ENCODE results near the gene ATP1A4. TPM values are rescaled to one million over a fixed set of nuclear protein-coding genes. Genes with fewer than 3 reads are reported as not detected.

The ATP1A4 gene
- total RNA-seq, 1 donor: not detected

GRCh38 chr1:160220301-160220700, 68.9 kb downstream of the ATP1A4 start:
- DNase-seq (ENCODE audit: low read depth): no peak
- no peak overlapping the region for H3K4me3 ChIP-seq (ENCODE audit: low read depth, low read length)
- TF ChIP-seq CTCF (IDR thresholded peaks at IDR 0.05; ENCODE audit: insufficient read depth, low read length): no peak

- no peak for TF ChIP-seq CTCF (IDR thresholded peaks at IDR 0.05; ENCODE audit: insufficient read depth, low read length)
- DNase-seq (ENCODE audit: low read depth): peak; percentile 17
- no peak overlapping the region for H3K4me3 ChIP-seq (ENCODE audit: low read depth, low read length)
Measured at GRCh38 chr1:160221089-160221488, 69.7 kb downstream of the ATP1A4 start.

GRCh38 chr1:160222546-160222945, 71.1 kb downstream of the ATP1A4 start:
- no peak overlapping the region for H3K4me3 ChIP-seq (ENCODE audit: low read depth, low read length)
- TF ChIP-seq CTCF (IDR thresholded peaks at IDR 0.05; ENCODE audit: insufficient read depth, low read length): no peak
- no peak for DNase-seq (ENCODE audit: low read depth)

- no peak overlapping the region for H3K4me3 ChIP-seq (ENCODE audit: low read depth, low read length)
- no peak for TF ChIP-seq CTCF (IDR thresholded peaks at IDR 0.05; ENCODE audit: insufficient read depth, low read length)
- DNase-seq (ENCODE audit: low read depth): no peak
Measured at GRCh38 chr1:160224606-160225005, 73.2 kb downstream of the ATP1A4 start.

GRCh38 chr1:160225345-160225744, 73.9 kb downstream of the ATP1A4 start:
- no peak for DNase-seq (ENCODE audit: low read depth)
- no peak for TF ChIP-seq CTCF (IDR thresholded peaks at IDR 0.05; ENCODE audit: insufficient read depth, low read length)
- H3K4me3 ChIP-seq (ENCODE audit: low read depth, low read length): no peak overlapping the region

- no peak for TF ChIP-seq CTCF (IDR thresholded peaks at IDR 0.05; ENCODE audit: insufficient read depth, low read length)
- DNase-seq (ENCODE audit: low read depth): no peak
- H3K4me3 ChIP-seq (ENCODE audit: low read depth, low read length): no peak overlapping the region
Measured at GRCh38 chr1:160226623-160227022, 75.2 kb downstream of the ATP1A4 start.

- H3K4me3 ChIP-seq (ENCODE audit: low read depth, low read length): no peak overlapping the region
- TF ChIP-seq CTCF (IDR thresholded peaks at IDR 0.05; ENCODE audit: insufficient read depth, low read length): no peak
- DNase-seq (ENCODE audit: low read depth): no peak
Measured at GRCh38 chr1:160227034-160227433, 75.6 kb downstream of the ATP1A4 start.

Data from fibroblast of the aortic adventitia (primary cell).